GM15510 (cell line): ENCODE data around the gene GET3.

Experiments used
- POLR2A ChIP-seq: IDR thresholded peaks from 3 replicates; pipeline ENCODE4 v1.6.1; 2011; ENCODE audit warnings: borderline replicate concordance; ENCODE audit not compliant: insufficient read length; ENCODE audit errors: extremely low read depth

GET3 gene

GRCh38 chr19:12789904-12790619, 52.8 kb downstream of the GET3 start:
- peak; percentile 22 for TF ChIP-seq POLR2A

DNA sequence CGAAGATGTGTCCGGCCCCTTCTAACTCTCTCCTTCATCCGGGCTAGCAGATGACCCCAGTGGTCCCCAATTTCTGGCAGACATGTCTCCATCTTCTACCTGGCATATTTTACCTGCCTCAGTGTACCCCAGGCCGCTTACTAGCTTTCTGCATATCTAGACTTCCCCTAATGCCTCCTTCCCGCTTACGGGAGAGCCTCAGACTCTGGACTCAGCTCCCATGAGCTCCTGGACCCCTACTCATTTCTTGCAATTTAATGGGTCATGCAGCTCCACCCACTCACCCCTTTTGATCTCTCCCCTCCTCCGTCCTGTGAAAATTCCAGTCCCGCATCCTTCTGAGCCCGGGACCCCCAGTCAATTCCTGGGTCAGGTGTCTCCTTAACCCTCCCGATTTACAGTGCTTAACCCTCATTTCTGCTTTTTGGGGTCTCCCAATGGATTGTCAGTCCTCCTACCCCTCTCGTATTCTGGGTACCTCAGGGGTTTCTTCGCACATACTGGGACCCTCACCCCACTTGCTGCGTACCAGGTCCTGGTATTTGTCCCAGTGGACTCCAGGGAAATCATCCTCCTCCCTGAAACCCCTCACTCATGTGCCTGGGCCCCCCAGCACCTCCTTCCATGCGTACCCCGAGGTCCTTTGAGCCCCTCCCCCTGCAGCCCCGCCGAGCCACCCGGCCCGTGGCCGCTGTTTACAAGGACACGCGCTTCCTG, 53.5 kb downstream of the GET3 start:
- no peak for TF ChIP-seq POLR2A

DNA sequence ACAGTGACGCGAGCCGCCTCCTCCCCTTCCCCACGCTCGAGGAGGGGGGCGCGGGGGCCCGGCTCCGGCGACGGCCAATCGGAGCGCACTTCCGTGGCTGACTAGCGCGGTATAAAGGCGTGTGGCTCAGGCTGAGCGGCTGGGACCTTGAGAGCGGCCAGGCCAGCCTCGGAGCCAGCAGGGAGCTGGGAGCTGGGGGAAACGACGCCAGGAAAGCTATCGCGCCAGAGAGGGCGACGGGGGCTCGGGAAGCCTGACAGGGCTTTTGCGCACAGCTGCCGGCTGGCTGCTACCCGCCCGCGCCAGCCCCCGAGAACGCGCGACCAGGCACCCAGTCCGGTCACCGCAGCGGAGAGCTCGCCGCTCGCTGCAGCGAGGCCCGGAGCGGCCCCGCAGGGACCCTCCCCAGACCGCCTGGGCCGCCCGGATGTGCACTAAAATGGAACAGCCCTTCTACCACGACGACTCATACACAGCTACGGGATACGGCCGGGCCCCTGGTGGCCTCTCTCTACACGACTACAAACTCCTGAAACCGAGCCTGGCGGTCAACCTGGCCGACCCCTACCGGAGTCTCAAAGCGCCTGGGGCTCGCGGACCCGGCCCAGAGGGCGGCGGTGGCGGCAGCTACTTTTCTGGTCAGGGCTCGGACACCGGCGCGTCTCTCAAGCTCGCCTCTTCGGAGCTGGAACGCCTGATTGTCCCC, 54.2 kb downstream of the GET3 start, which contains the start of gene JUNB:
TSS of gene JUNB (plus strand) at position 142 of the 706 bp plus-strand sequence. CDS start at position 428, 286 bp downstream.
- TF ChIP-seq POLR2A = peak; percentile 100

GRCh38 chr19:12792051-12792852, 55.0 kb downstream of the GET3 start:
- TF ChIP-seq POLR2A = peak; percentile 66

DNA sequence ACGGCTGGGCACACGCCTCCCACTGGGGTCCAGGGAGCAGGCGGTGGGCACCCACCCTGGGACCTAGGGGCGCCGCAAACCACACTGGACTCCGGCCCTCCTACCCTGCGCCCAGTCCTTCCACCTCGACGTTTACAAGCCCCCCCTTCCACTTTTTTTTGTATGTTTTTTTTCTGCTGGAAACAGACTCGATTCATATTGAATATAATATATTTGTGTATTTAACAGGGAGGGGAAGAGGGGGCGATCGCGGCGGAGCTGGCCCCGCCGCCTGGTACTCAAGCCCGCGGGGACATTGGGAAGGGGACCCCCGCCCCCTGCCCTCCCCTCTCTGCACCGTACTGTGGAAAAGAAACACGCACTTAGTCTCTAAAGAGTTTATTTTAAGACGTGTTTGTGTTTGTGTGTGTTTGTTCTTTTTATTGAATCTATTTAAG, 55.6 kb downstream of the GET3 start:
- no peak for TF ChIP-seq POLR2A

DNA sequence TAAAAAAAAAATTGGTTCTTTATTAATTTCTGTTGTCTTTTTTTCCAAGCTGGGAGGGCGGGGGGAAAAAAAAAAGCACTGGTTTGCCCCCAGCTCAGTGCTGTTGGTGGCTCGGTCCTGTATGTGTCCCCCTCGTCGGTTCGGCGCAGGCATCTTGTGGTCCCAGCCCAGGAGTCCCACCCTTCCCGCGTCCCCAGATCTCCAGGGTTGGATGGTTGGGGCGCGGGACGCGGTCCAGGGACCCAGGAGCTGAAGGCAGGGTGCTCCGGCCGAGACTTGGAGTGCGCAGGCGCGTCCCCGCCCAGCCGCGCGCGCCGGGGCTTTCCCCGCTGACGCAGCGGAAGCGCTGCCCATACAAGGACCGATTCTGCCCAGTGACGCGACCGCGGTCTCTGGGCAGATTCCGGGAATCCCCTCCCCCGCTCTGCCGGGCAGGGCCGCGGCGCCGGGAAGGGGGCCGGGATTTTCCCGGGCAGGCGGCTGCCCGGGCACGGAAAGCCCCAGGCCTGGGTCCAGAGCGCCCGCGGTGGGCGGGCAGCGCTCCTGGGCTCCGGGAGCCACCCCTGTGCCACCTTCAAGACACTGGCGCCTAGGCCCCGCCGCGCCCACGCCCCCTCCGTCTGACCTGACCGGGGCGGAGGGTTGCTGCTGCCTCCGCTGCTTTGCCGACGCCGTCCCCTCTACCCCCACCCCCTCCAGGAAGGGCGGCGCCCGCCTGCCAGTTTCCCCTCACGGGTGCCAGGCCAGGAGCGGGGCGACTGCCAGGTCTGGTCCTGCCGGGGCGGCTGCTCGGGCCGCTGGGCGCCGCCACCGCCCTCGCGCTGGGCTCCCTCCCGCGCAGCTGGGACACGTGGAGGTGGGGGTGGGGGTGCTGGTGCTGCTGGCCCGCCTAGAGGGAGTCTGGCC, 56.2 kb downstream of the GET3 start:
- peak; percentile 81 for TF ChIP-seq POLR2A

DNA sequence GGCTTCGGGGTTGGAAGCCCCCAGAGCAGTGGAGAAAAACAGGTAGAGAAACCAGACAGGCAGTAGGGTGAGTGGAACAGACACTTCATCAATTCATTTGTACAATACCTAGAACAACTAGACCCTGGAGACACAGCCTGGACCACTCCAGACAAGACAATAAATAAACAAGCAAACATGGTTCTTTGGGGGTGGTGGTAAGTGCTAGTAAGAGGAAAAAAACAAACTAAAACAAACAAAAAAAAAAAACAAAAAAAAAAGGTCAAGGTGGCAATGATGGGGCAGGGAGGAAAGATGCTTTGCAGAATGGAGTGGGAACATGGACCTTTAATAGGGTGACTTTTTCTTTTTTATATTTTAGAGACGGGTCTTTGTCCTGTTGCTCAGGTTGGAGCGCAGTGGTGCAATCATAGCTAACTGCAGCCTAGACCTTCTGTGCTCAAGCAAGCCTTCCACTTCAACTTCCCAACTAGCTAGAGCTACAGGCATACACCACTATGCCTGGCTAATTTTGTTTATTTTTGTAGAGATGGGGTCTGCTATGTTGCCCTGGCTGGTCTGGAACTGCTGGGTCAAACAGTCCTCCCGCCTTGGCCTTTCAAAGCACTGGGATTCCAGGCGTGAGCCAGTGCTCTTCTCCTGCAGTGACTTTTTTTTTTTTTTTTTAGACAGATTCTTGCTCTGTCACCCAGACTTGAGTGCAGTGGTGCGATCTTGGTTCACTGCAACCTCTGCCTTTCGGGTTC, 57.1 kb downstream of the GET3 start:
- TF ChIP-seq POLR2A = no peak

DNA sequence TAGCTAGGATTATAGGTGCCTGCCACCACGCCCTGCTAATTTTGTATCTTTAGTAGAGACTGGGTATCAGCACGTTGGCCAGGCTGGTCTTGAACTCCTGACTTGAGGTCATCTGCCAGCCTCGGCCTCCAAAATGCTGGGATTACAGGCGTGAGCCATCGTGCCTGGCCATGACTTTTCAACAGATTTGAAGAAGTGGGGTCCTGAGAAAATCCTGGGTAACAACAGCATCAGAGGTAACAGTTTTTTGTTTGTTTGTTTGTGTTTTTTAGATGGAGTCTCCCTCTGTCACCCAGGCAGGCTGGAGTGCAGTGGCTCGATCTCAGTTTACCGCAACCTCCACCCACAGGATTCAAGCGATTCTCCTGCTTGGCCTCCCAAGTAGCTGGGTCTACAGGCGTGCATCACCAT, 57.7 kb downstream of the GET3 start:
- no peak for TF ChIP-seq POLR2A

- TF ChIP-seq POLR2A = no peak
Observed at GRCh38 chr19:12796146-12797071, 59.1 kb downstream of the GET3 start.

GRCh38 chr19:12797141-12797587, 59.9 kb downstream of the GET3 start:
- TF ChIP-seq POLR2A = no peak
